Astrocyte (in vitro differentiated cells and primary cell): Measurements from ENCODE around the gene ZBTB46. TPM values are rescaled to one million over a fixed set of nuclear protein-coding genes. Genes with fewer than 3 reads are reported as not detected.
A peak's percentile ranks its signal among the peaks of the same experiment; 100 is the strongest.

Experiments used
- DNase-seq: peaks from one replicate; pipeline ENCODE4 v3.0.0-alpha.2; 2010; ENCODE audit warnings: low read depth
- FAIRE-seq: peaks from 2 replicates; lab custom pipeline; 2011; peaks lifted over from hg19 to GRCh38; lab: Jason Lieb, UNC
- H2AFZ ChIP-seq: 2 replicates; pipeline ENCODE4 v1.6.0; 2012; ENCODE audit warnings: low read depth, low read length, inconsistent platforms
- H3K27ac ChIP-seq: 2 replicates; pipeline ENCODE4 v1.5.1; 2011; ENCODE audit warnings: low read depth, low read length, inconsistent platforms
- H3K27me3 ChIP-seq: 2 replicates; pipeline ENCODE4 v1.6.0; 2011; ENCODE audit warnings: low read length, inconsistent platforms; ENCODE audit not compliant: insufficient read depth
- H3K36me3 ChIP-seq: 2 replicates; pipeline ENCODE4 v1.5.1; 2011; ENCODE audit warnings: low read length, inconsistent platforms; ENCODE audit not compliant: insufficient read depth
- H3K4me1 ChIP-seq: 2 replicates; pipeline ENCODE4 v1.5.1; 2011; ENCODE audit warnings: low read length, inconsistent platforms; ENCODE audit not compliant: insufficient read depth
- H3K4me2 ChIP-seq: 2 replicates; pipeline ENCODE4 v1.6.0; 2012; ENCODE audit warnings: low read length, inconsistent platforms
- H3K4me3 ChIP-seq: 2 replicates; pipeline ENCODE4 v1.5.1; 2011; ENCODE audit warnings: low read depth, mild to moderate bottlenecking, low read length, inconsistent platforms; ENCODE audit not compliant: insufficient read depth
- H3K79me2 ChIP-seq: 2 replicates; pipeline ENCODE4 v1.6.0; 2012; ENCODE audit warnings: mild to moderate bottlenecking, low read length, inconsistent platforms; ENCODE audit not compliant: insufficient read depth
- H3K9ac ChIP-seq: 2 replicates; pipeline ENCODE4 v1.6.0; 2012; ENCODE audit warnings: mild to moderate bottlenecking, low read length, inconsistent platforms
- H3K9me3 ChIP-seq: 2 replicates; pipeline ENCODE4 v1.5.1; 2012; ENCODE audit warnings: low read depth, mild to moderate bottlenecking, low read length, inconsistent platforms; ENCODE audit not compliant: insufficient read depth
- H4K20me1 ChIP-seq: 2 replicates; pipeline ENCODE4 v1.6.0; 2012; ENCODE audit warnings: low read length, inconsistent platforms; ENCODE audit not compliant: insufficient read depth
- H3K27ac Mint-ChIP-seq: one replicate; pipeline ENCODE4 v1.8.0; 2021; ENCODE audit warnings: mild to moderate bottlenecking, mixed read lengths; ENCODE audit not compliant: unreplicated experiment
- H3K27me3 Mint-ChIP-seq: one replicate; pipeline ENCODE4 v1.8.0; 2021; ENCODE audit warnings: low read depth, mixed read lengths; ENCODE audit not compliant: unreplicated experiment
- H3K36me3 Mint-ChIP-seq: one replicate; pipeline ENCODE4 v1.8.0; 2021; ENCODE audit warnings: low read depth, mixed read lengths; ENCODE audit not compliant: unreplicated experiment
- H3K4me1 Mint-ChIP-seq: one replicate; pipeline ENCODE4 v1.8.0; 2021; ENCODE audit warnings: low read depth, mixed read lengths; ENCODE audit not compliant: unreplicated experiment
- H3K4me3 Mint-ChIP-seq: one replicate; pipeline ENCODE4 v1.8.0; 2021; ENCODE audit warnings: mild to moderate bottlenecking, moderate library complexity, mixed read lengths; ENCODE audit not compliant: unreplicated experiment
- H3K9me3 Mint-ChIP-seq: one replicate; pipeline ENCODE4 v1.8.0; 2021; ENCODE audit warnings: mild to moderate bottlenecking, mixed read lengths; ENCODE audit not compliant: unreplicated experiment
- EZH2 ChIP-seq: IDR thresholded peaks from 2 replicates; pipeline ENCODE4 v1.6.1; 2012; ENCODE audit warnings: mild to moderate bottlenecking, low read length, inconsistent platforms; ENCODE audit not compliant: insufficient read depth
- total RNA-seq: library from RNA; stranded (reverse); gene quantifications from 2 replicates; pipeline ENCODE4 v1.2.1, GENCODE V29; 2021
- TF ChIP-seq, protein P1 (sequence below): IDR thresholded peaks from 2 replicates; pipeline ENCODE4 v1.5.1; 2011; ENCODE audit warnings: low read depth, mild to moderate bottlenecking, inconsistent platforms, low read length, moderate library complexity; ENCODE audit not compliant: insufficient read depth

Gene ZBTB46
- total RNA-seq, 1 donor from 2014 or later, result 13.9 TPM

- H4K20me1 ChIP-seq, result no peaks in the 10 kb centered on the region
- no peak overlapping the region for H3K27ac ChIP-seq
- peak overlapping the region; percentile 9 for H3K4me3 Mint-ChIP-seq
- no peak overlapping the region for H3K27ac Mint-ChIP-seq
- no peak for TF ChIP-seq EZH2
- TF ChIP-seq, protein P1, sequence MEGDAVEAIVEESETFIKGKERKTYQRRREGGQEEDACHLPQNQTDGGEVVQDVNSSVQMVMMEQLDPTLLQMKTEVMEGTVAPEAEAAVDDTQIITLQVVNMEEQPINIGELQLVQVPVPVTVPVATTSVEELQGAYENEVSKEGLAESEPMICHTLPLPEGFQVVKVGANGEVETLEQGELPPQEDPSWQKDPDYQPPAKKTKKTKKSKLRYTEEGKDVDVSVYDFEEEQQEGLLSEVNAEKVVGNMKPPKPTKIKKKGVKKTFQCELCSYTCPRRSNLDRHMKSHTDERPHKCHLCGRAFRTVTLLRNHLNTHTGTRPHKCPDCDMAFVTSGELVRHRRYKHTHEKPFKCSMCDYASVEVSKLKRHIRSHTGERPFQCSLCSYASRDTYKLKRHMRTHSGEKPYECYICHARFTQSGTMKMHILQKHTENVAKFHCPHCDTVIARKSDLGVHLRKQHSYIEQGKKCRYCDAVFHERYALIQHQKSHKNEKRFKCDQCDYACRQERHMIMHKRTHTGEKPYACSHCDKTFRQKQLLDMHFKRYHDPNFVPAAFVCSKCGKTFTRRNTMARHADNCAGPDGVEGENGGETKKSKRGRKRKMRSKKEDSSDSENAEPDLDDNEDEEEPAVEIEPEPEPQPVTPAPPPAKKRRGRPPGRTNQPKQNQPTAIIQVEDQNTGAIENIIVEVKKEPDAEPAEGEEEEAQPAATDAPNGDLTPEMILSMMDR, result no peak
- H3K9me3 Mint-ChIP-seq, result no peaks in the 10 kb centered on the region
- H2AFZ ChIP-seq, result no peak overlapping the region
- H3K27me3 Mint-ChIP-seq, result no peaks in the 10 kb centered on the region
- no peak overlapping the region for H3K9ac ChIP-seq
- peaks cover 39% of the 10 kb centered on the region for H3K4me1 ChIP-seq
- no peak overlapping the region for H3K4me3 ChIP-seq
- FAIRE-seq (no peak), DNase-seq (no peak)
- peaks cover 4% of the 10 kb centered on the region for H3K27me3 ChIP-seq
- no peaks in the 10 kb centered on the region for H3K36me3 Mint-ChIP-seq
- no peaks in the 10 kb centered on the region for H3K79me2 ChIP-seq
- peaks cover 2% of the 10 kb centered on the region for H3K4me1 Mint-ChIP-seq
- no peak overlapping the region for H3K4me2 ChIP-seq
- H3K36me3 ChIP-seq, result no peaks in the 10 kb centered on the region
- H3K9me3 ChIP-seq, result no peaks in the 10 kb centered on the region
These were observed 19.9 kb upstream of the ZBTB46 start for GRCh38 chr20:63850689-63851547.

- peak overlapping the region; percentile 61 for H3K4me2 ChIP-seq
- H3K27me3 ChIP-seq, result no peaks in the 10 kb centered on the region
- FAIRE-seq (no peak), DNase-seq (no peak)
- peak overlapping the region; percentile 70 for H2AFZ ChIP-seq
- no peak overlapping the region for H3K27ac ChIP-seq
- H3K4me3 ChIP-seq, result no peak overlapping the region
- TF ChIP-seq, protein P1, result no peak
- TF ChIP-seq EZH2, result no peak
- Mint-ChIP-seq H3K27me3 (peaks cover 6% of the 10 kb centered on the region), H3K4me1 (peaks cover 2% of the 10 kb centered on the region), H3K4me3 (no peak overlapping the region), H3K9me3 (no peaks in the 10 kb centered on the region), H3K27ac (no peak overlapping the region), H3K36me3 (no peaks in the 10 kb centered on the region)
- no peak overlapping the region for H3K9ac ChIP-seq
- H3K9me3 ChIP-seq, result no peaks in the 10 kb centered on the region
- H4K20me1 ChIP-seq, result no peaks in the 10 kb centered on the region
- H3K79me2 ChIP-seq, result no peaks in the 10 kb centered on the region
- peaks cover 20% of the 10 kb centered on the region for H3K4me1 ChIP-seq
- no peaks in the 10 kb centered on the region for H3K36me3 ChIP-seq
These were observed 17.2 kb upstream of the ZBTB46 start for GRCh38 chr20:63848003-63848911.
